ENCODE measurements around the gene ABI3BP. TPM values are rescaled to one million over a fixed set of nuclear protein-coding genes. Genes with fewer than 3 reads are reported as not detected.

Gene ABI3BP
- total RNA-seq, 2 donors from 2014 or later: 16.4 to 34.6 TPM

- H3K36me3 ChIP-seq: no peaks in the 10 kb centered on the region
- no peaks in the 10 kb centered on the region for H3K27me3 ChIP-seq
- intact Hi-C loops (cut with DNase I): no loop called here
- no peak overlapping the region for H3K27ac ChIP-seq
- no peak overlapping the region for H3K9ac ChIP-seq (ENCODE audit: low read depth in 2 of 2, low read length in 2 of 2)
- no peak for TF ChIP-seq CTCF (IDR thresholded peaks at IDR 0.05)
- H3K4me1 ChIP-seq: no peaks in the 10 kb centered on the region
- H3K4me3 ChIP-seq: no peak overlapping the region
- no peak for DNase-seq
- no peaks in the 10 kb centered on the region for H3K9me3 ChIP-seq
Observed at GRCh38 chr3:100811779-100812507, 181.3 kb downstream of the ABI3BP start.

DNA sequence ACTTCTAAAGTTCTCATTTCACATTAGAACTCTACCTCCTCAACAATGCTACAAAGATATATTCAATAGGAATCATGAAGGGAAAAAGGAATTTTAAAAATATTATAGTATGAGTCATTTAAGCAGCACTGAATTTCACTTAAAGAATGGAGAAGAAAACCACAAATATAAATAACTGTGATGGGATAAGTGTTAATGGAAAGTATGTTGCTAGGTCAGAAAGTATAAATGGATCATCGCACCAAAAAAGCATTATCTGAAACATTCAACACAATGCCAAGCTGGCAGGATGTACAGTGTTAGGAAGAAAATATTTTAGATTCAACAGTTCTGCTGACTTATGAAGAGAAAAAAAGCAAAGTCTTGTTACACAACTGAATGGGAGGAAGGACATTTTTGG is 182.6 kb downstream of the ABI3BP start:
- Histone ChIP-seq H3K36me3 (no peaks in the 10 kb centered on the region), H3K9ac (ENCODE audit: low read depth in 2 of 2, low read length in 2 of 2) (no peak overlapping the region), H3K4me3 (no peak overlapping the region), H3K4me1 (no peaks in the 10 kb centered on the region), H3K9me3 (no peaks in the 10 kb centered on the region), H3K27ac (no peak overlapping the region), H3K27me3 (no peaks in the 10 kb centered on the region)
- no peak for DNase-seq
- intact Hi-C loops (cut with DNase I): no loop called here
- no peak for TF ChIP-seq CTCF (IDR thresholded peaks at IDR 0.05)

DNA sequence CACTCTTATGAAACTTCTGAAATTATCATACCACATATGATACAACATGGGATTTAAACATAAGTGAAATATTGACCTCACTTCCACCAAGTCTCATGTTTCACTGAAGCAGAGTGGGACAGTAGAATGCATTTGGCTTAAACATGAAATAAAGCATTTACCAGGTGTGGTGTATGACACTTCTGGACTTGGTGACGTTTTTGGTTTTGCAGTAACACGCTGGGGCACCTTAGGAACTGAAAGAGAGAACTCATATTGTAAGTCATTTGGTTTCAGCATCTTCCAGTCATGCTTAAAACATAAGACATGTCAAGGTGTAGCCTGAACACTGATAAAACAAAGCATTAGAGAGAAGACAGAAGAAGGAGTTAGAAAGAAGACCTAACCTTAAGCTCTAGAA is 188.6 kb downstream of the ABI3BP start:
- no peak overlapping the region for H3K4me3 ChIP-seq
- intact Hi-C loops (cut with DNase I): no loop called here
- H3K4me1 ChIP-seq: no peaks in the 10 kb centered on the region
- DNase-seq: no peak
- no peaks in the 10 kb centered on the region for H3K27me3 ChIP-seq
- H3K27ac ChIP-seq: no peak overlapping the region
- no peaks in the 10 kb centered on the region for H3K9me3 ChIP-seq
- H3K9ac ChIP-seq (ENCODE audit: low read depth in 2 of 2, low read length in 2 of 2): no peak overlapping the region
- no peak for TF ChIP-seq CTCF (IDR thresholded peaks at IDR 0.05)
- no peaks in the 10 kb centered on the region for H3K36me3 ChIP-seq

DNA sequence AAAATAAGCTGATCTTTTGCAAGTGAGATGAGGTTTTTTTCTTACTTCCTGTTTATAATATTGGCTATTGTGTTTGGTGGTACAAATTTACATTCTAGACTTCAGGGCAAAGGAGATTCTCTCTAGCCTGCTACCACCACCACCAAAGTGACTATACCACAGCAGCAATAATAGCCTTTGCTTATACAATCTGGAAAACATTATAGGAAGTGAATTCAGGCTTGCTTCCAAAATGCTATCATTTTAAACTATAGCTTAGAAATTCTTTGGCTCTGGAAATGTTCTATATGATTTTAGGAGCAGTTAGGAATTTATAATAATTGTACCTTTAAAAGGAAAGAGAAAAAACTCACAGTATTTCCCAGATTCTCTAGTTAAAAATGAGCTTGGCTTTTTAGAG is 189.5 kb downstream of the ABI3BP start:
- no peak for TF ChIP-seq CTCF (IDR thresholded peaks at IDR 0.05)
- Histone ChIP-seq H3K9ac (ENCODE audit: low read depth in 2 of 2, low read length in 2 of 2) (no peak overlapping the region), H3K4me3 (no peak overlapping the region), H3K36me3 (no peaks in the 10 kb centered on the region), H3K4me1 (no peaks in the 10 kb centered on the region), H3K27me3 (no peaks in the 10 kb centered on the region), H3K27ac (no peak overlapping the region), H3K9me3 (no peaks in the 10 kb centered on the region)
- intact Hi-C loops (cut with DNase I): no loop called here
- no peak for DNase-seq

DNA sequence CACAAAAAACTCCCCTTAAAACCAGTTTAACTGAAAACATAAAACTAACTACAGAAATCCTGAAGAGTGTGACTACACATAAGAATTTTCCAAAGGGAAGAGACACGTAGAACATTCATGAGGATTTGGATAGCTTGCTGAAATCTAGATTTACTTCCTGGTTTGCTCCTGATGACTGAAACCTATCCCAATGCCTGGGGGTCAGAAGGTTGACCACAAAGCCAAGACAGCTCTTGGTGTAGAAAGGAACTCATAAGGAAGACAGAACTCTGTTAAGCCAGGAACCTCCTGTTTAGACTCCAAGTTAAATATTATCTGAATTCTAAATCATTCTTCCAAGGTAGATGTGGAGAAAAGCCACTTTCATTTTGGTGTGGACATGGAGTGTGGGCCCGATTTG is 191.1 kb downstream of the ABI3BP start:
- no peak for DNase-seq
- Histone ChIP-seq H3K27me3 (no peaks in the 10 kb centered on the region), H3K27ac (no peak overlapping the region), H3K9me3 (no peaks in the 10 kb centered on the region), H3K4me1 (no peaks in the 10 kb centered on the region), H3K4me3 (no peak overlapping the region), H3K36me3 (no peaks in the 10 kb centered on the region), H3K9ac (ENCODE audit: low read depth in 2 of 2, low read length in 2 of 2) (no peak overlapping the region)
- no peak for TF ChIP-seq CTCF (IDR thresholded peaks at IDR 0.05)
- intact Hi-C loops (cut with DNase I): no loop called here

Measured in colonic mucosa (tissue), 4 donors.